SK-N-SH (cell line): Measurements from ENCODE around the gene RIOX2. TPM values are rescaled to one million over a fixed set of nuclear protein-coding genes. Genes with fewer than 3 reads are reported as not detected.

Experiments
- CTCF ChIA-PET: fragments of 300-600, 350-600 bp; formaldehyde crosslinking; extraction: SDS; loops from one replicate; lab custom pipeline; 2021; lab: Yijun Ruan, JAX
- POLR2A ChIA-PET: fragments of 350-600 bp; sonication (Branson Sonifier 250); formaldehyde crosslinking; extraction: SDS; loops from one replicate; lab custom pipeline; 2020; ENCODE audit warnings: antibody characterized with exemption, inconsistent platforms; lab: Yijun Ruan, JAX
- DNase-seq: peaks from one replicate; pipeline ENCODE4 v3.0.0; 2012
- H2AFZ ChIP-seq: fragments of 200-600 bp; sonication (generic); 2 replicates; pipeline ENCODE4 v1.8.1; 2016; ENCODE audit warnings: antibody characterized with exemption, mild to moderate bottlenecking, low read depth
- H3F3A ChIP-seq: fragments of 200-600 bp; sonication (generic); replicated peaks from 2 replicates; pipeline ENCODE3; 2016; ENCODE audit warnings: antibody characterized with exemption, mild to moderate bottlenecking; ENCODE audit not compliant: insufficient read depth
- H3K27ac ChIP-seq, 2 experiments: fragments of 200-500 bp in 1 of 2; fragments of 200-600 bp in 1 of 2; sonication (Bioruptor generic) in 1 of 2; sonication (generic), shearing (Covaris generic) in 1 of 2; 2 replicates each; pipeline versions ENCODE4 v1.5.1 to v1.6.1; 2014 to 2016; ENCODE audit warnings: low read depth in 2 of 2, inconsistent platforms in 1 of 2, low read length in 1 of 2, mild to moderate bottlenecking in 1 of 2, mixed read lengths in 1 of 2
- H3K27me3 ChIP-seq: fragments of 200-600 bp; sonication (generic), shearing (Covaris generic); 2 replicates; pipeline ENCODE4 v1.6.1; 2016; ENCODE audit warnings: mixed run types; ENCODE audit not compliant: insufficient read depth
- H3K36me3 ChIP-seq, 2 experiments: fragments of 200-500 bp in 1 of 2; fragments of 200-600 bp in 1 of 2; sonication (Bioruptor generic) in 1 of 2; sonication (generic) in 1 of 2; replicated peaks in 1 of 2; 2 replicates each; pipeline versions ENCODE3 to v1.5.1; 2014 to 2016; ENCODE audit warnings: low read length in 1 of 2, mild to moderate bottlenecking in 1 of 2; ENCODE audit not compliant: insufficient read depth in 2 of 2, control insufficient read depth in 1 of 2
- H3K4me1 ChIP-seq, 2 experiments: fragments of 200-500 bp in 1 of 2; fragments of 200-600 bp in 1 of 2; sonication (Bioruptor generic) in 1 of 2; sonication (generic), shearing (Covaris generic) in 1 of 2; 2 replicates each; pipeline versions ENCODE4 v1.5.1 to v1.6.1; 2014 to 2016; ENCODE audit warnings: low read depth in 1 of 2, low read length in 1 of 2, mixed run types in 1 of 2; ENCODE audit not compliant: insufficient read depth in 2 of 2, control insufficient read depth in 1 of 2
- H3K4me2 ChIP-seq: fragments of 200-600 bp; sonication (generic), shearing (Covaris generic); 2 replicates; pipeline ENCODE4 v1.6.1; 2017; ENCODE audit warnings: mixed run types
- H3K4me3 ChIP-seq, 2 experiments: fragments of 200-500 bp in 1 of 2; fragments of 200-600 bp in 1 of 2; sonication (Bioruptor generic) in 1 of 2; sonication (generic), shearing (Covaris generic) in 1 of 2; 2 replicates each; pipeline versions ENCODE4 v1.5.1 to v1.8.1; 2014 to 2016; ENCODE audit warnings: low read depth in 2 of 2, inconsistent platforms in 1 of 2, low read length in 1 of 2, mild to moderate bottlenecking in 1 of 2, mixed read lengths in 1 of 2, moderate library complexity in 1 of 2
- H3K79me2 ChIP-seq: fragments of 200-600 bp; sonication (generic); 2 replicates; pipeline ENCODE4 v1.8.1; 2017; ENCODE audit warnings: mild to moderate bottlenecking; ENCODE audit not compliant: insufficient read depth
- H3K9ac ChIP-seq: fragments of 200-600 bp; sonication (generic); 2 replicates; pipeline ENCODE4 v1.6.1; 2017; ENCODE audit warnings: mixed run types
- H3K9me2 ChIP-seq: fragments of 200-600 bp; sonication (generic); 2 replicates; pipeline ENCODE4 v1.6.1; 2017; ENCODE audit warnings: mixed run types
- H3K9me3 ChIP-seq: fragments of 200-600 bp; sonication (generic); 2 replicates; pipeline ENCODE4 v1.6.1; 2017; ENCODE audit warnings: mixed run types, mild to moderate bottlenecking, moderate library complexity
- H4K20me1 ChIP-seq: fragments of 200-600 bp; sonication (generic); 2 replicates; pipeline ENCODE4 v1.6.1; 2017; ENCODE audit warnings: mild to moderate bottlenecking, mixed run types; ENCODE audit not compliant: insufficient read depth
- CHD2 ChIP-seq: fragments of 150-350 bp; IDR thresholded peaks from 2 replicates; pipeline ENCODE4 v1.6.1; 2018; ENCODE audit warnings: low read length; ENCODE audit not compliant: partially characterized antibody
- EZH2phosphoT487 ChIP-seq: fragments of 200-600 bp; sonication (generic); IDR thresholded peaks from 2 replicates; pipeline ENCODE4 v1.6.1; 2017; ENCODE audit warnings: low read depth, mixed run types, mild to moderate bottlenecking, antibody characterized with exemption, moderate library complexity, borderline replicate concordance
- FOSL2 ChIP-seq: IDR thresholded peaks from 2 replicates; pipeline ENCODE4 v1.4.0; 2012; ENCODE audit warnings: low read depth, mild to moderate bottlenecking, moderate library complexity, borderline replicate concordance
- FOXJ3 ChIP-seq: sonication (generic); formaldehyde crosslinking; IDR thresholded peaks from 2 replicates; pipeline ENCODE4 v1.5.1; 2020; ENCODE audit warnings: mild to moderate bottlenecking, missing genetic modification reagents
- FOXM1 ChIP-seq: IDR thresholded peaks from 2 replicates; pipeline ENCODE4 v1.4.0; 2012; ENCODE audit warnings: low read depth, mild to moderate bottlenecking
- GABPA ChIP-seq: IDR thresholded peaks from 2 replicates; pipeline ENCODE4 v1.4.0; 2012; ENCODE audit warnings: low read depth, mild to moderate bottlenecking
- GATA2 ChIP-seq: sonication (generic); formaldehyde crosslinking; IDR thresholded peaks from 2 replicates; pipeline ENCODE4 v1.5.0; 2020; ENCODE audit warnings: mild to moderate bottlenecking, missing genetic modification reagents
- JUND ChIP-seq: IDR thresholded peaks from 2 replicates; pipeline ENCODE4 v1.4.0; 2012
- MEF2A ChIP-seq: IDR thresholded peaks from 2 replicates; pipeline ENCODE4 v1.4.0; 2012; ENCODE audit warnings: low read depth, borderline replicate concordance
- NRF1 ChIP-seq: IDR thresholded peaks from 2 replicates; pipeline ENCODE4 v1.6.1; 2012; ENCODE audit warnings: low read depth, mild to moderate bottlenecking, low read length
- RAD21 ChIP-seq: IDR thresholded peaks from 2 replicates; pipeline ENCODE4 v1.6.1; 2012; ENCODE audit warnings: mild to moderate bottlenecking, low read length
- REST ChIP-seq: IDR thresholded peaks from 2 replicates; pipeline ENCODE4 v1.6.1; 2012; ENCODE audit warnings: mild to moderate bottlenecking, low read depth, low read length, moderate library complexity
- RXRA ChIP-seq: IDR thresholded peaks from 2 replicates; pipeline ENCODE4 v1.4.0; 2012; ENCODE audit warnings: low read depth, mild to moderate bottlenecking, borderline replicate concordance
- TAF1 ChIP-seq: IDR thresholded peaks from 2 replicates; pipeline ENCODE4 v1.6.1; 2012; ENCODE audit warnings: low read depth, mild to moderate bottlenecking, low read length, moderate library complexity, borderline replicate concordance
- TCF12 ChIP-seq: IDR thresholded peaks from 2 replicates; pipeline ENCODE4 v1.4.0; 2012
- YY1 ChIP-seq: IDR thresholded peaks from 2 replicates; pipeline ENCODE4 v1.4.0; 2012; ENCODE audit warnings: low read depth, mild to moderate bottlenecking
- WGBS: methylation state at CpG from one replicate; pipeline ENCODE4 v1.1.6; 2017; ENCODE audit warnings: low lambda C conversion rate; 5-methylcytosine and 5-hydroxymethylcytosine counted together
- polyA plus RNA-seq, 3 experiments: library from polyadenylated mRNA; depleted of rRNA; stranded (reverse); fragments of >200 nt; gene quantifications; 2 replicates each; pipeline ENCODE4 v1.2.3, GENCODE V29; 2012
- TF ChIP-seq, protein P1 (sequence below): fragments of 150-350 bp; IDR thresholded peaks from 2 replicates; pipeline ENCODE4 v1.6.1; 2017; ENCODE audit warnings: antibody characterized with exemption, low read length, low read depth, borderline replicate concordance
- TF ChIP-seq, protein P2 (sequence below): fragments of 150-350 bp; IDR thresholded peaks from 2 replicates; pipeline ENCODE4 v1.6.1; 2016; ENCODE audit warnings: mild to moderate bottlenecking, low read depth, low read length
- TF ChIP-seq, protein P3 (sequence below): IDR thresholded peaks from 2 replicates; pipeline ENCODE4 v1.4.0; 2012; ENCODE audit warnings: low read depth, borderline replicate concordance

RIOX2 gene
- polyA plus RNA-seq, 1 of the 3 experiments (the other 2 are of a cell fraction) = 12.9 TPM

DNA sequence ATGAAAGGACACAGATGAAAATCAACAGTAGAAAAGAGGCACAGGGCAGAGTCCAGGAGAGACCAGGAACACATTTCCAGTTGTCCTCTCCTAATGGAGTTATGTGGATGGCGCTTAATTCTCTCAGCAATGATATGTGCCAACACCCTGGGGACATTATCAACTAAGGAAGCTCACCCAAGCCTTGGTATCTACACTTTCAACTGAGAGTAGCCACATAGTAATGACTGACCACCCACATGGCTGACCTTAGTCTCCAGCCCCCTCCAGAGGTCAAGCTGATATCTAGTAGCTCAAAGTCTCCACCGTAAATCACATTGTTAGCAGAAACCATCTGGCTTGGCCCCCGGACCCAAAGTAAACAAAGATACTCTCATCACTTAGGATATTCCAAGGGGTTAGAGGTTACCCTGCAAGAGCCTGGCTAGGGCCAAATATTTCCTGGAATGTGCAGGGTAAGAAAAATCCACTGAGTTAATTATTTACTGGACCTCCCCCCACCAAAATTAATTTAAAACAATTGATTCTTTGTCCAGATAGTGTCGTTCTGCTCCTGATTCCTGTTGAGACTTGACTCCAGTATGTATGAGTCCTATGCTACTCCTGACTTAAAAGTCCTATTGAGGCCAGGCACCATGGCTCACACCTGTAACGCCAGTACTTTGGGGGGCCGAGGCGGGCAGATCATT is 38.1 kb upstream of the RIOX2 start:
- Histone ChIP-seq H3K9me3 (no peaks in the 10 kb centered on the region), H3K9me2 (no peaks in the 10 kb centered on the region), H4K20me1 (no peaks in the 10 kb centered on the region), H3K4me3 (no peak overlapping the region), H3K27ac (no peak overlapping the region), H3K36me3 (no peaks in the 10 kb centered on the region), H3K4me2 (no peak overlapping the region), H3F3A (no peaks in the 10 kb centered on the region), H3K4me1 (no peaks in the 10 kb centered on the region; a peak in 1 of 4 replicates), H2AFZ (no peak overlapping the region), H3K79me2 (no peaks in the 10 kb centered on the region), H3K27me3 (no peaks in the 10 kb centered on the region), H3K9ac (no peak overlapping the region)
- CTCF ChIA-PET = interaction anchor here (0.8 to 2.7 kb wide), 5 partner anchors 11 to 291 kb away, joined by 3 to 7 read pairs (median 4); no protein-coding TSS in a partner anchor
- 47% methylated on average over 5 of the region's 7 CpGs for WGBS
- TF ChIP-seq NRF1 (no peak), GABPA (no peak), FOSL2 (no peak), YY1 (no peak), GATA2 (CRISPR knock-in tag) (no peak), TCF12 (no peak), JUND (no peak), TAF1 (no peak), CHD2 (no peak), EZH2phosphoT487 (no peak), FOXJ3 (CRISPR knock-in tag) (no peak), FOXM1 (no peak), RXRA (no peak), MEF2A (no peak), RAD21 (no peak), REST (no peak)
- TF ChIP-seq, protein P1, sequence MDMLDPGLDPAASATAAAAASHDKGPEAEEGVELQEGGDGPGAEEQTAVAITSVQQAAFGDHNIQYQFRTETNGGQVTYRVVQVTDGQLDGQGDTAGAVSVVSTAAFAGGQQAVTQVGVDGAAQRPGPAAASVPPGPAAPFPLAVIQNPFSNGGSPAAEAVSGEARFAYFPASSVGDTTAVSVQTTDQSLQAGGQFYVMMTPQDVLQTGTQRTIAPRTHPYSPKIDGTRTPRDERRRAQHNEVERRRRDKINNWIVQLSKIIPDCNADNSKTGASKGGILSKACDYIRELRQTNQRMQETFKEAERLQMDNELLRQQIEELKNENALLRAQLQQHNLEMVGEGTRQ = no peak
- TF ChIP-seq, protein P2, sequence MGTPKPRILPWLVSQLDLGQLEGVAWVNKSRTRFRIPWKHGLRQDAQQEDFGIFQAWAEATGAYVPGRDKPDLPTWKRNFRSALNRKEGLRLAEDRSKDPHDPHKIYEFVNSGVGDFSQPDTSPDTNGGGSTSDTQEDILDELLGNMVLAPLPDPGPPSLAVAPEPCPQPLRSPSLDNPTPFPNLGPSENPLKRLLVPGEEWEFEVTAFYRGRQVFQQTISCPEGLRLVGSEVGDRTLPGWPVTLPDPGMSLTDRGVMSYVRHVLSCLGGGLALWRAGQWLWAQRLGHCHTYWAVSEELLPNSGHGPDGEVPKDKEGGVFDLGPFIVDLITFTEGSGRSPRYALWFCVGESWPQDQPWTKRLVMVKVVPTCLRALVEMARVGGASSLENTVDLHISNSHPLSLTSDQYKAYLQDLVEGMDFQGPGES = no peak
- TF ChIP-seq, protein P3, sequence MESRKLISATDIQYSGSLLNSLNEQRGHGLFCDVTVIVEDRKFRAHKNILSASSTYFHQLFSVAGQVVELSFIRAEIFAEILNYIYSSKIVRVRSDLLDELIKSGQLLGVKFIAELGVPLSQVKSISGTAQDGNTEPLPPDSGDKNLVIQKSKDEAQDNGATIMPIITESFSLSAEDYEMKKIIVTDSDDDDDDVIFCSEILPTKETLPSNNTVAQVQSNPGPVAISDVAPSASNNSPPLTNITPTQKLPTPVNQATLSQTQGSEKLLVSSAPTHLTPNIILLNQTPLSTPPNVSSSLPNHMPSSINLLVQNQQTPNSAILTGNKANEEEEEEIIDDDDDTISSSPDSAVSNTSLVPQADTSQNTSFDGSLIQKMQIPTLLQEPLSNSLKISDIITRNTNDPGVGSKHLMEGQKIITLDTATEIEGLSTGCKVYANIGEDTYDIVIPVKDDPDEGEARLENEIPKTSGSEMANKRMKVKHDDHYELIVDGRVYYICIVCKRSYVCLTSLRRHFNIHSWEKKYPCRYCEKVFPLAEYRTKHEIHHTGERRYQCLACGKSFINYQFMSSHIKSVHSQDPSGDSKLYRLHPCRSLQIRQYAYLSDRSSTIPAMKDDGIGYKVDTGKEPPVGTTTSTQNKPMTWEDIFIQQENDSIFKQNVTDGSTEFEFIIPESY = no peak
- POLR2A ChIA-PET = no interaction called here
- no peak for DNase-seq
